HG03097 (cell line): ENCODE results near the gene DLGAP1.

Experiments
- ATAC-seq: cut with Tn5 transposase; IDR thresholded peaks from one replicate; pipeline ENCODE4 v1.9.1; 2021; ENCODE audit not compliant: unreplicated experiment, low FRiP score

The DLGAP1 gene

DNA sequence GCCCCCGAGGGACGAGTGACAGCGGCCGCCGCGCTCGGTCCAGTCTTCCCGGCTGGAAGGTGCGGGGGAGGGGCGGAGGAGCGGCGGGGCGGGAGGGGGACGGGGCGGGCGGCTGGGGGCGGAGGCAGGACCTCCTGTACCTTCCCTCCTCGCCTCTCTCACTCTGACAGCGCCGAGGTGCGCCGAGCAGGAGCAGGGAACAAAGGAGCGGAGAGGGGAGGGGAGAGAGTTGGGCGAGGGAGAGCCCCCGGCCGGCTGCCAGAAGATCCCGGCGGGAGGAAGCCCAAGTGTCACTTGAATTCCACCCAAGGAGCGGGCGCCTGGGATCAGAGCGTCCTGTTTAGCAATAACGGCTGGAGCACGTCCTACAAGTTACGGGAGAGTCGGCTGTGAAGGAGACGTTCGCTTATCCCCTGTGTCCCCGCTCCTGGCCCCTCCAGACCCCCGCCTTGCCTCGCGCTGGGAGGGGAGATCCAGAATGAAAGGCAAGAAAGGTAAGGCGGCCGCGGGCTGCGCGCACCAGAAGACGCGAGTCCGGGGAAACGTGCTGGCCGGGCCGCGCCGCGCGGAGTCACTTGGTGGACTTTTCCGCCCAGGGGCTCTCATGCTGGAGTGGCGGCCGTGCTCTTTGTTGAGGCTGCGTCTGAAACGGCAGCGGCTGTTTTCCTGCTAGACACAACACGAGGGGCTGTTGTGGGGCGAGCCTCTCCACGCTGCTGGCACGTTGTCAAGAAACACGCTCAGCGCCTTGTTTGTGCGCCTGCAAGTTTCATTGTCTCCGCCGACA is 1004.9 kb downstream of the DLGAP1 start, which contains the start of gene TGIF1:
Gene TGIF1 (plus strand): TSS at position 161 of the 787 bp plus-strand sequence. CDS start 318 bp downstream, at position 479.
- no peak for ATAC-seq

DNA sequence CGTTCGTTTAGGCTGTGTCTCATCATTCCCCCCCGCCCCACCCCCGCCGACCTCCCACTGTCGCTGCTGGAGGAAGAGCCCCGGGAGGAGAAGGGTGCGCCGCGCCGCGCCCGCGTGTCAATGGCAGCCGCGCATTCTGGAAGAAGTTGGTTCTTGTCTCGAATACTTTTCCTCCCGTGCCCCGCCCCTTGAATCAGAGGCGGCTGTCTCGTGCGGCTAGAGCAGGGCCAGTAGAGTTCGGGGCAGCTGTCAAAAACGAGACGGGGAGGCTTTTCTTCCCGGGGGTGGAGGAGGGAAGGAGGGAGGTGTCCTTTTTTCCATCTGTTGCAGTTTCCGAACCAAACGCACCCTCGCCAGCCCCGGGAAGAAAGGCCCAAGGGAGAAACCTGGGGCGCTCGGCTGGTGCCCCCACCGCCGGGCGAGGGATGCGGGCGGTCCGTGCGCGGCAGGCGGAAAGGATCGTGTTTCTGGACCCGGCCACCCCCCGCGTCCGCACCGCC is 1005.5 kb downstream of the DLGAP1 start:
- no peak for ATAC-seq

DNA sequence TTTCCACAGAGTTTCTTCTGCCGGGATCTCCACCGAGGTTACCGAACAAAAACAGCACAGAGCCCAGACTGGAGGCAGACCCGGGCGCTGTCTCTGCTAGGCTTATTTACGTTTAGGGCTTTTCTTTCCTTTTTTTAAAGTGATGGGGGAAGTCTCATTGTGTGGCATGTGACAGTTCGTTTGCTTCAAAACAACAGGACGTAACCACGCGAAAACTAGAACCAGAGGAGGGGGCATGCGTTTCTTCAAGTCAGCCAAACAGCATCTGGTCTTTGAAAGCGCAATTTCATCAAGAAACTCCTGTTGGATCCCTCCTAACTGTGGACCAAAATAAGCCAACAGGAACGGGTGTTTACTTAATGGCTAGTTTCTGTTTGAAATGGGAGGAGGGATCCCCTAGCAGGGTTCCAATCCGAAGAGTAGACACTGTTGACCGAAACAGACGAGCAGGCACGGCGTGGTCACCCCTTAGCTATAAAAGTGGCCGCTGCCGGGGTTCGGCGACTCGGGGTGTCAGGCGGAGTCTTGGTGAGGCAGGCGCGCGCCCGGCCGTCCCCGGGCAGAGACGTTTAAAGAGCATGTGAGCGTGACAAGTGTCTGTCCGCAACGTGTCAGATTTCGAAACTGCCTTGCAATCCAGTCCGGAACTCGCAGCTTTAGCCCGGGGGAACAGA is 1006.1 kb downstream of the DLGAP1 start:
- ATAC-seq, result peak; percentile 55

DNA sequence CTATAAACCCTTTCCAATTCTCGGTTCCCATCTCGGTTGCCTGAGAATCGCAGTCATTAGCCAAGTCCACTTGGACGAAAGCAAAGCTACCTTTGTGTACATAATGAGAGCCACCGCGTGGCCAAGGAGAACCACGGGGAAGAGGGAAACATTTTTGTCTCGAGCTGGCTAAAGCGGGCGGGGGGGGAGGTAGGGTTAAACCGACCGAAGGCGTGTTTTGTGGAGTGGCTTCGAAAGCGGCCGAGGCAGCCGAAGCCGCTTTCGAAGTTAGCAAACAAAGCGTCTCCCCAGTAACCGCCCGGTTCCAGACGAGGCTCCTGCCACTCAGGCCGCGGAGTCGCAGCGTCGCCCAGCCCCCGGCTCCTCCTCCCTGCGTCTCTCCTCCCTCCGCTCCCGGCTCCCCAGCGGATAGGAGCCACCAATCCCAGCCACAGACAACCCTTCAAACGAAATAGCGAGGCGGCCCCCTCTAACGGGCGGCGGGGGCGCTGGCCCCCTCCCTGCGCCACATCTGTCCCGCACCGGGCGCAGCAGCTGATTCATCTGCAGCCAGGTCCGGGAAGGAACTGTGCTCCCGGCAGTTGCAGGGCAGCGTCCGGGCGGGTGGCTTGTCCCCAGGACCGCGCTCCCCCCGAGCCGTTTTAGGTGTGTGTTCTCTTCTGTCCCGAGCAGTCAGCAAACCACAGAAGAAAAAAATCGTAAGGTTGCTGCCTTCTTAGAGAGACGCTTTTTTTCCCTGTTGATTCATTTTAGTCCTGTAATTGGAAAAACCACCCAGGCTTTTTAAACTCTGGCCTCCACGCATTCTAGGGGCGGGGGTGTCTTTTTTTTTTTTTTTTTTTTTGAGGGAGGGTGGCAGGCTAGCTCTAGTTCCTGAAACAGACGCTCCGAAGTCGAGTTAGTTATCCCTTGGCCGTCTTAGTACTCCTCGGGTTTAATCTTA is 1006.9 kb downstream of the DLGAP1 start:
- ATAC-seq, result peak; percentile 45

DNA sequence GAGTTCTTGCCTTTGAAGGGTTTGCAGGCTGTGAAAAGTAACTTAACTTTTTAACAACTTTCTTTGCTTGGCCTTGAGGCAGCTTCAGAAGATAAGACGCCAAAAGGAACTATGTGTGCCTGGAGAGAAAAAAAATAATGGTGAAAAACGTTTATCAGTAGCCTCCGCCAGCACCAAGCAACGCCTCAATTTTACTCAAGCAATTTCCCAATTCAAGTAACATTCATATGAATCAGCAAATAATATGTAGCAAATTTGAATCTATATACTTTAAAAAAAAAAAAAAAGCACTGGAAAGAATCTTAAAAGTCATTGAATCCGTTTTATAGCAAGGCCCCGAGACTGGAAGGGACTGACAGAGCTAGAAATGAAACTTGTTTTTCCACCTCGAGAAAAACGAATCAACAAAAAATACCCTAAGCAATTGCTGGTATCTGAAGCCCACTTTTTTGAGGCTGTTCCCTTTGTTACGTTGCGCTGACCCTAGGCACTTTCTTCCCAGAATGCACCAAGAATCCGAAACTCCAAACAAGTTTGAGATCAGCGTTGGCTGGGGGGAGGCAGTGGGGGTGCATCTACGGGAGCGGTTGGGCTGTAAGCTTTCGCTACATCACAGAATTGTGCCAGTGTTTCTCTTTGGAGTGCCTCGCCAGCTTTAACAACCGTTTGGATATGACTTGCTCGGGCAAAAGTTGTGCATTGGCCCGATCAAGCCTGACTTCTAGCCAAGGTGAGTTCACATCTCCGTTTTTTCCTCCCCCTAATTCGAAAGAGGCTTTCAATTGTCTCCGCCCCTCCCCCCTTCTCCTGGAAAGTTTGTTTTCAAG is 1007.8 kb downstream of the DLGAP1 start:
- ATAC-seq, result no peak
